Mesenteric fat pad (tissue), 1 donor: ENCODE results near the gene ZNF497. TPM values are rescaled to one million over a fixed set of nuclear protein-coding genes. Genes with fewer than 3 reads are reported as not detected.
A peak's percentile ranks its signal among the peaks of the same experiment; 100 is the strongest.
"Not testable (repeated sequence)": the region's sequence is repeated elsewhere in the genome, so short reads cannot be mapped to it uniquely, and the experiment has no call there.

ENCODE experiments used
- DNase-seq: peaks from one replicate; pipeline ENCODE4 v3.0.0-alpha.2; 2020; ENCODE audit warnings: low spot score
- total RNA-seq: library from RNA; stranded (reverse); fragmentation: NEBNext Ultra II Directional; extraction: Animal tissue kit (Norgen Biotek cat#: 25700); gene quantifications from one replicate; pipeline ENCODE4 v1.2.1, GENCODE V29; 2021
- donor health status: DM: yes; HTN: yes; CAD: no.

The ZNF497 gene
- total RNA-seq, 1 donor from 2014 or later: 0.19 TPM

DNA sequence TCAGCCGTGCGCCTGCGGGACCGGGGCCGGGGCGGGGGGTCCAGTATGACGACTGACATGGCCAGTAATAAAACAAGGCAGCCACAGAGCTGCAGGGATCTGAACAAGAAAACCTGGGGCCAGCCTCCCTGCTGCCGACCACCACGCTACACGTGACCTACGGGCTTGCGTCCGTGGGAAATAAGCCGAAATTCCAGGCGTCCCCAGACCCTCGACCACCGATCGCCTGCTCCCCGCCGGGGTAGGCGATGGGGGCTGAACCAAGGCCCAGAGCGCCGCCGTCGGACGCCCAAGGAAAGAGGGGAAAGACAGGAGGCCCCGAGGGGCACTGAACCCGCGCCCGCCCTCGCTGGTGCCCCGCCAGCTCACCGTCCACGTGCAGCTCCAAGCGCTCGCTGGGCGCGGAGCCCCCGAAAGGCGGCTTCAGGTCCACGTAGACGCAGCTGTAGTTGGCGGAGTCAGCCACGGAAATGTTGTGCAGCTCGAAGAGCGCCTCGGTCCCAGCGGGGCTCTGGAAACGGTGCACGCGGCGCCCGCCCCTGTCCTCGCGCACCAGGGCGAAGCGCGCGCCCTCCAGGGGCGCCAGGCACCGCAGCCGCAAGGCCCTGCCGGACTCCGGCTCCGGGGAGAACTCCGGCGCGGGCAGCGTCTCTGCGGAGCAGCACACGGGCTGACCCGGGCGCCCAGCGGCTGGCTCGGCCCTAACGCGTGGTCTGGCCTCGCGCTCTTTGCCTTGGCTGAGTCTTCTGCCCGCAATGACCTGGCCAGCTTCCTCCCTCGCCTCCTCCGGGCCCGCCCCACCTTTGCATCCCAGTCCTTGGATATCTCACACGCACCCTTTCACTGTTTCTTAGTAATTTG lies 12.3 kb downstream of the ZNF497 start:
- no peak for DNase-seq

DNA sequence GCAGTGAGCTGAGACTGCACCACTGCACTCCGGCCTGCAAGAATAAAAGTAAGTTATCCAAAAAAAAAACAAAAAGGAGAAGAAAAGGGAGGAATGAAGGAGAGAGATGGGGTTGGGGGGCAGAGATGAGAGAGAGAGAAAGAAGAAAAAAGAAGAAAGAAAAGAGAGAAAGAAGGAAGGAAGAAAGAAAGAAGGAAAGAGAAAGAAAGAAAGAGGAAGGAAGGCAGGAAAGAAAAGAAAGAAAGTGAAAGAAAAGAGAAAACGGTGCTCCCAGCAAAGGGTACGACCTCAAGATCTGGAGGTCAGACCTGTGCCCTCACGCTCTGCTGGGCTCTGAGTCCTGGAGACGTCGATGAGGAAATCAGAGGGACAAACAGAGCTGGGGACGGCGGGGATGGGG lies 13.0 kb downstream of the ZNF497 start:
- DNase-seq: no peak

DNA sequence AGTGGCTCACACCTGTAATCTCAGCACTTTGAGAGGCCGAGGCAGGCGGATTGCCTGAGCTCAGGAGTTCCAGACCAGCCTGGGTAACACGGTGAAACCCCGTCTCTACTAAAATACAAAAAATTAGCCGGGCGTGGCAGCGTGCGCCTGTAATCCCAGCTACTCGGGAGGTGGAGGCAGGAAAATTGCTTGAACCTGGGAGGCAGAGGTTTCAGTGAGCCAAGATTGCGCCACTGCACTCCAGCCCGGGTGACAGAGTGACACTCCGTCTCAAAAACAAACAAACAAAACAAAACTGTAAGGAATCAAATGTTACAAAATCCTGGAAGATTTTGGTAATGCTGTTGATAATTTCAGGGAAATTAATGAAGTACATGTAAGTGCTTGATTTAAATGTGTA lies 14.5 kb downstream of the ZNF497 start:
- not testable (repeated sequence) for DNase-seq

DNA sequence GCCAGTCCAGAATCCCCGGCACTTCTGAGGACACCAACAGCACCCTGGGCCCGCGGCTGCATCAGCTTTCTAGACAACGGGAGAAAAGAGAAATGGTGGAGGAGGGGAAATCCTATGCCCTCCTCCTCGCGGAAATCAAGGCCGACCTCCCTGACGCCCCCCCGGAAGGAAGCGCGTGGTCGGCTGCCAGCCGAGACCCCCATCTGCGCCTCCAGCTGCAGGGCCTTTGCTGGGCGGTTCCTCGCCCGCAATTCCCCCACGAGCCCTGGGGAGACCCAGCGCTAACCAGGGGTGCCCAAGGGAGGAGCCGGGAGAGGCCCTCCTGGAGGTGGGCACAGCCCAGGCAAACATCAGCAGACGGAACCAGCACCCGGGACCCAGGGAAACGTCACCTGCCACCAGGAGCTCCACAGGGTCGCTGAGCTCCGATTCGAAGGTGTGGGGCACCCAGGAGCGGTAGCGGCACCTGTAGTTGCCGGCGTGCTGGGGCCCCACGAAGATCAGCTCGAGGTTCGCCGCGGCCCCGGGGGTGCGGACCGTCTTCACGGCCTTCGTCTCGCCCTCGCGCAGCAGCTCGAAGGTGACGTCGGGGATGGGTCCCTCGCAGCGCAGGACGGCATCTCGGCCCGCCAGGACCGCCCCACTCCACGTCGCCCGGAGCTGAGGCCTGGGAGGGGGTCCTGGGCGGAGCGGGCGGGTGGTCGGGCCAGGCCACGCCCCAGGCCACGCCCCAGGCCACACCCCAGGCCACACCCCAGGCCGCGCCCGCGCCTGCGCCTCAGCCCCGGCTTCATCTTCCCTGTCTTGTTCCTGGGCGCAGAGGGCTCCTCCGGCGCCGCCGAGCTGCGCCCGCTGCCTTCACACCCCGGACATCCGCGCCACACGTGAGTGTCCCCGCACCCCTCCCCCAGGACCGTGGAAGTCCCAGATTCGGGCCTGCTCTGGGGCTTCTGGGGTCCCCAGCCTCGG lies 15.3 kb downstream of the ZNF497 start:
- no peak for DNase-seq

DNA sequence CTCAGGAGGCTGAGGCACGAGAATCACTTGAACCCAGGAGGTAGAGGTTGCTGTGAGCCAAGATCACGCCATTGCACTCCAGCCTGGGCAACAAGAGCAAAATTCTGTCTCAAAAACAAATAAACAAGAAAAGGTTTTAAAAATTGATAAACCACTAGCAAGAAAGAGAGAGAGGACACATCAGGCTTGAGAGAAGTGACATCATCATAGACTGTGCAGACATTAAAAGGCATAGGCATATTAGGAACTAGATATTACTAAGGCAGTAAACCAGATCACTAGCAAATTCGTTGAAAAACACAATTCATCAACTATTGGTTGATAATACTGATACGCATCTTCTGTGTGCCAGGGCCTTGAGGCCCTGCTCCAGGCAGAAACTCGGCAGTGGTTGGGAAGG lies 17.0 kb downstream of the ZNF497 start:
- no peak for DNase-seq

DNA sequence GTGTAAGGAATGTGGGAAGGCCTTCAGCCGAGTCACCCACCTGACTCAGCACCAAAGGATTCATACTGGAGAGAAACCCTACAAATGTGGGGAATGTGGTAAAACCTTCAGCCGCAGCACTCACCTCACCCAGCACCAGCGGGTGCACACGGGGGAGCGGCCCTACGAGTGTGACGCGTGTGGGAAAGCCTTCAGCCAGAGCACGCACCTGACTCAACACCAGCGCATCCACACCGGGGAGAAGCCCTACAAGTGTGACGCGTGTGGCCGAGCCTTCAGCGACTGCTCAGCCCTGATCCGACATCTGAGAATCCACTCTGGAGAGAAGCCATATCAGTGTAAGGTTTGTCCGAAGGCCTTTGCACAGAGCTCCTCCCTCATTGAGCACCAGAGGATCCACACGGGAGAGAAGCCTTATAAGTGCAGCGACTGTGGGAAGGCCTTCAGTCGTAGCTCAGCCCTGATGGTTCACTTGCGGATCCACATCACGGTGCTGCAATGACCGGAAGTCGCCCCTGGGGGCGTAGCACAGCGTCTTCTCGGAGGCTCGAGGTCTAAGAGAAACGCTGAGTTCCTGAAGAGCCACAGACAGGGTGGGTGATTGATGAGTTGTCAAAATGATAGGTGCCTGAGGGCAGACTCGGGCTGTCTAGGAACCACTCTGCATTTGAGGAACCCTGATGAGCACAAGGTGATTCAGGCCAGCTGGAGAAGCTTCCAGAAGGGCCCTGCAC lies 23.6 kb downstream of the ZNF497 start:
- DNase-seq: no peak

DNA sequence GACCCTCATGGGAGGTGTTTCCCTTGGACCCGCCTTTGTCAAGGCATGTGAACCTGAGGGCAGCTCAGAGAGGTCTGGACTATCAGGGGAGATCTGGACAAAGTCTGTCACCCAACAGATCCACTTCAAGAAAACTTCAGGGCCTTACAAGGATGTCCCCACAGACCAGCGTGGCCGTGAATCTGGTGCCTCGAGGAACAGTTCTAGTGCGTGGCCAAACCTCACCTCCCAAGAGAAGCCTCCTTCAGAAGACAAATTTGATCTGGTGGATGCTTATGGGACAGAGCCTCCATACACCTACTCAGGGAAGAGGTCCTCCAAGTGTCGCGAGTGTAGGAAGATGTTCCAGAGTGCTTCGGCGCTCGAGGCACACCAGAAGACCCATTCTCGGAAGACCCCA lies 24.2 kb downstream of the ZNF497 start:
- DNase-seq: no peak

DNA sequence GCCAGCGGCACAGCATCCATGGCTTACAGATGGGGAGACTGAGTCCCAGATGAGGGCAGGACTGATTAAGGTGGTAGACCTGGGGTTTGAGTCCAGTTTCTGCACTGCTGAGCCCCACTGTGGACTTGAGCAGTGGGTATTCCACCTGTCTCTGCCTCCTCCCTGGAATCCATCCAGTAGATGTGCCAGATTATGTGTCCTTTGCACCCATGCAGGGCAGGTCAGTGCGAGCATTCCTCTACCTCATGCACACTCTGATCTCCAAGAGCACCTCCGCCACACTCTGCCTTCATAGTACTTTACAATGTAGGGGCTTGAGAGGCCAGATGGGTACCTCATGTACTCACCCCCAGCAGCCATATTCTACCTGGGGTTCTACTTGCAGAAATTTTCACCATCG lies 25.7 kb downstream of the ZNF497 start:
- no peak for DNase-seq

DNA sequence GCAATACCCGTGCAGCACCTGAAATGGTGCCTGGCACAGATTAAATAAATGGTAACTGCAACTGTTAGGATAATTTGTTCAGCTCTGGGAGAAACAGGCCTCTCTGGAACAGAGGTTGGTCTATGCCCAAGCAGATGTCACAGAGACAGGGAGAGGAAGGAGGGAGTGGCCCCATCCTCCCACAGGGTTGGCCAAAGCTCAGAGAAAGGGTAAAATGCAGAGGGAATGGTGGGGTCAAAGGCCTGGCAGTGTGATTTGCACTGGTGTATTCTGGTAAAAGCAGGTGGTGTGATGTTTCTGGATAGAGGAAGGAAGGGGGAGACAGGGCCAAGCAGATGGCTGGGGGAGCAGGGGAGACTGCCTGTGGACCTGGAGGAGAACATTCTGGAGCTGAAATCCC lies 26.3 kb downstream of the ZNF497 start:
- no peak for DNase-seq

DNA sequence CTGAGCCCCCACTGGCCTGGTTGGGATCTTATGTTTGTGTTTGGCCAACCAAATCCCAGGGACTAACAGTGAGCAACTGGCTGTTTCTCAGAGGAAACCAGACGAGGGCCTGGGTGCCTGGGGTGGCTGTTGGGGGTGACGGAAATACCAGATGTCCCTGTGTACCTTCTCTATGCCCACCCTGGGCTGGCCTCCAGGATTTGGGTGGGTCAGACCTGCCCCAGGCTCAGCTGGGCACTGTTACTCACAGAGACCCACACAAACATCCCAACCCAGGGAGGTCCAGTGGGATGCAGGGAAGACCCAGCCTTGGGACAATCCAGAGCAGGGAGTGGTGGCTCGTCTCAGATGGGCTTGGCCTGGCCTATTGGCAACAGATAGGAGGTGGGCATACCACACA lies 26.9 kb downstream of the ZNF497 start:
- no peak for DNase-seq

DNA sequence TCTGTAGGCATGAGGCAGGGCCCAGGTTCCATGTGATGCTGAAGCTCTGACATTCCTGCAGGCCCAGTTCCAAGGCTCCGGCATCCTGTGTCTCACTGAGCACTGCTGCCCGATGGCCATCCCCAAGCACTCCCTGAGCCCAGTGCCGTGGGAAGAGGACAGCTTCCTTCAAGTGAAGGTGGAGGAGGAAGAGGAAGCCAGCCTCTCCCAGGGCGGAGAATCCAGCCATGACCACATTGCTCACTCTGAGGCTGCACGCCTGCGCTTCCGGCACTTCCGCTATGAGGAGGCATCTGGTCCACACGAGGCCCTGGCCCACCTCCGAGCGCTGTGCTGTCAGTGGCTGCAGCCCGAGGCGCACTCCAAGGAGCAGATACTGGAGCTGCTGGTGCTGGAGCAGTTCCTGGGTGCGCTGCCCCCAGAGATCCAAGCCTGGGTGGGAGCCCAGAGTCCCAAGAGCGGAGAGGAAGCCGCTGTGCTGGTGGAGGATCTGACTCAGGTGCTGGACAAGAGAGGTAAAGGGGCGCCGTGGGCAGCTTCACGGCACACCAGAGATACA lies 27.8 kb downstream of the ZNF497 start:
- no peak for DNase-seq

DNA sequence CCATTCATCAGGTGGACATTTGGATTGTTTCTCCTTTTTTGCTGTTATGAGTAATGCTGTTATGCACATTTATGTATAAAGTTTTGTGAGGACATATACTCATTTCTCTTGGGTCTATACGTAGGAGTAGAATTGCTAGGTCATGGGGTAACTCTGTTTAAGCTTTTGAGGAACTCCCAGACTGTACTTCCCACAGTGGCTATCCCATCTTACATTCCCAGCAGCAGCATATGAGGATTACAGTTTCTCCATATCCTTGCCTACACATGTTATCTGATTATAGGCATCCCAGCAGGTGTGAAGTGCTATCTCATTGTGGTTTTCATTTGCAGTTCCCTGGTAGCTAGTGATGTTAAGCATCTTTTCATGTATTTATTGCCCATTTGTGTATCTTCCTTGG lies 29.9 kb downstream of the ZNF497 start:
- DNase-seq: no peak

DNA sequence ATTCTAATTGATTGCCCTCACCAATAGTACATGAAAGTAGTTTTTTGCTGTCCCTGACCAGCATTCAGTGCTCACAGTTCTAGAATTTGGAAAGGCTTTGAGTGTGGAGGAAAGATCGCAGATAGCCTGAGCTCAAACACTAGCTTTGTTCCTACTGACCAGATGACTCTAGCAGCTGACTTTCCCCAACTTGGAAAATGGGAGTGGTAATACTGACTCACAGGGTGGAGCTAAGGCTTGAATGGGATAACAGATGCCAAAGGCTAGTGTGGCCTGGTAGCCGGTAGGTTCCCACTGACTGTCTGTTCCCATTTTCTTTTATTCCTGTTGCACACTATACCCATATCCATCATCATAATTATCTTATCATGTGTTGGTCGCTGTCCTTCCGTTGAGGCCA lies 32.1 kb downstream of the ZNF497 start:
- no peak for DNase-seq

DNA sequence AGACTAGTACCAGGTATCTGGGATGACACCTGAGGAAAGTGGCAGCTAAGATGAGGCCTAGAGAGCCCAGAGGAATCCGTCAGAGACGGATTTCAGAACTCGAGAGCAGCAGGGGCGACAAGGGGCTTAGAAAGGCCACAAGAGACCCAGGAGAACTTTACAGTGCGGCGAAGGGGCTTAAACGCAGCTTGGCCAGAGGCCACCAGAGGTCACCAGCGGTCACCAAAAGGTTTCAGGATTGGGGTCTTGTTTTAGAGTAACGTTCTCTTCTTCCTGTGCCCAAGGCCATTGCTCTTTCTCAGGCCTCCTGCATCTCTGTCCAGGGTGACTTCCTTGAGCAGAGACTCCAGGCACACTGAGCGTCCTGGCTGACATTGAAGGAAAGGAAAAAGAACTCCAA lies 33.6 kb downstream of the ZNF497 start:
- no peak for DNase-seq

DNA sequence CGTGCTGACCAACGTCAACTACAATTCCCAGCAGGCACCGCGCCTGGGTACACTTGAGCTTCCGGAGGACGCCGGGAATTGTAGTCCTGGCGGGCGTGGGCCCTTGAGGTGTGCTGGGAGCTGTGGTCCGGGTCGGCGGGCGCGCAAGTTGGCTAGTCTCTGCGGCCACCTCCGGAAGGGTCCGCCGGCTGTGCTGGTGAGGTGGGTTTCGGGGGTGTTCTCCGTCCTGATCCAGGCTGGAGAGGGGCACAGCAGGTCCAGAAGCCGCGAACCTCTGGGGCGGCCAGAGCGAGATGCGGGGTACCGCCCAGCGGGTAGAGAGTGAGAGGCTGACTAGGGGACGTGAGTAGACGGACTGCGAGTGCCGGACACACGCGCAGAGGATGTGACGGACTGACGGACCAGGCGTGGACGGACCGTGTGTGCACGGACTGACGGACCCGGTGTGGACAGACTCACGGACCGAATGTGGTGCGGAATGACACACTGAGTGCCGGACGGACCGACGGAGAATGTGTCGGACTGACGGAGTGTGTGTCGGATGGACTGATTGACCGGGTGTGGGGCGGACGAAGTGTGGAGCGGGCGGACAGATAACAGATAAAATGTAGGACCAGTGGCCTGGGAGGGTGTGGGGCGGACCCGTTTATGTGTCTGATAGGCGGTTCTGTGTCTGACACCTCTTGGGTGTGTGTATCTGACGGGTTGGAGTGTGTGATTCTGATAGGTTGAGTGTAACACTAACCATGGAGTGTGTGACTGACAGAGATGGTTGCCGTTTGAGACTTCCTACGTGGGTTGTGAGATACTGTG lies 35.4 kb downstream of the ZNF497 start, which contains the start of gene ZSCAN22:
TSS of gene ZSCAN22 (plus strand) at position 81 of the 813 bp plus-strand sequence. CDS start 7,809 bp downstream, outside the sequence.
- peak; percentile 98 for DNase-seq

DNA sequence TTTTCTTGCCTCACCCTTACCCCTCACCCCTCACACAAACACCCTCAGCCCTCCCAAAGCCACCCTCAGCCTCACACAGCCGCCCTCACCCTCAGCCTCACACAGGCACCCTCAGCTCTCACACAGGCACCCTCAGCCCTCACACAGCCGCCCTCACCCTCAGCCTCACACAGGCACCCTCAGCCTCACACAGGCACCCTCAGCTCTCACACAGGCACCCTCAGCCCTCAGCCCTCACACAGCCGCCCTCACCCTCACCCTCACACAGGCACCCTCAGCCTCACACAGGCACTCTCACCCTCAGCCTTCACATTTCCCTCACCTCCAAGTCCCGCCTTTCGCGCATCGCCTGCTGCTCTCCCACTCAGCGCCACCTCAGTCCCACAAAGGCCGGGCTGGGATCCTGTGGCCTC lies 36.0 kb downstream of the ZNF497 start:
- DNase-seq: no peak

DNA sequence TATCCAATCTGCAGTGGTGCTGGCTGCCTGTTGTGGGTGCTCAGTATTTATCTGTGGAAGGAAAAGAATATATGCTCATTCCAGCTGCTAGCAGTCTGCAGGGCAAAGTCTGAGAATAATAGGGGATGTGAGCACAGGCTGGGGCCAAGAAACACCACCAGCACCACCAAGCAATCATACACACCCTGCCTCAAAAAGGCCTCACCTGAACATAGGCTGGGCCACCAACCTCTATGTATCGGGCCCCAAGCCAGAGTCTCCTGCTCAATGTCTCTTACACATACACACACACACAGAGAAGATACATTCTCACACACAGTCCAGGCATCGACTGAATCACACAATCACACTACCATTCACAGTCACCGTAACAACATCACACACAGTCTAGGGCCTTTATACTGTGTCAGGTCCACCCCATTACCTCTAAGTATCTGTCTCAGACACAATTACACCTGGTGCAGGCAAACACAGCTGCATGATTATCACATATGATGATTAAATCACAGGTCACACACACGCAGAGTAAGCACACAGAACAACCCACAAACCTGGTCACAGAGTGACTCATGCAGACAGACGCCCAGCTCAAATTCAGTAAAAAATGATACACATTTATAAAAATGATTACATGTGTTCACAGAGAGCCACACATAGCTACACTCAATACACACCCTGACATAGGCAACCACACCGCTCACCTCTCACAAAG lies 37.1 kb downstream of the ZNF497 start:
- peak; percentile 64 for DNase-seq

DNA sequence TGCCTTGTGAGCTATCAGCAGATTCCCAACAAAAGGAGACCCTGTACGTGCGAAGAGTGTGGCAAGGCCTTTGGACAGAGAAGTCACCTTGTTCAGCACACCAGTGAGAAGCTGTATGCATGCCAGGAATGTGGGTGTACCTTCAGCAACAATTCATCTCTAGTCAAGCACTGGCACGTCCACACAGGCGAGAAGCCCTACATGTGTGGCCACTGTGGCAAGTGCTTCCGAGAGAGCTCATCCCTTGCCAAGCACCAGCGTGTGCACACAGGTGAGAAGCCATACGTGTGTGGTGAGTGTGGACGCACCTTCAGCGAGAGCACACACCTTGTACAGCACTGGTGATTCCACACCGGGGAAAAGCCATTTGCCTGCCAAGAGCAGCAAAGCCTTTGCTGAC lies 43.3 kb downstream of the ZNF497 start:
- DNase-seq: peak; percentile 77

DNA sequence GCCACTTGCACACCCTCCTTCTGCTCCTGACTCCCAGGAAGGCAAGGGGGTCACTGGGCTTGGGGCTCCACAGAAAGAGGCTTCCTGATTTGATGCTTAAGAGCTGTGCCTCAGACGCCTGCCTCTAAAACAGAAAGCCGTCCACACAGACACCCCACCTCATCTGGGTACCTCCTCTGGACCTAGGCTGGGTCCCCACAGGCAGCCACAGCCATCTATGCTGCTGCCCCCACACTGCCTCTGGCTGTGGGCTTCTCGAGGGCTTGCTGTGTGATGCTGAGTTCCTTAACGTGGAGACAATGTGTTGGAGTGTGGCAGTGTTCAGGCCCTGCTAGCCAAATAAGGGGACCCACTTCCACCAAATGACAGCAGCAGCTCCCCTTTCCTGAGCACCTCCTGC lies 44.3 kb downstream of the ZNF497 start:
- DNase-seq: peak; percentile 80
